Left cardiac atrium (tissue), 4 donors: ENCODE data around the gene PICK1. TPM values are rescaled to one million over a fixed set of nuclear protein-coding genes. Genes with fewer than 3 reads are reported as not detected.
"Not testable (repeated sequence)": the region's sequence is repeated elsewhere in the genome, so short reads cannot be mapped to it uniquely, and the experiment has no call there.

ENCODE experiments used
- ATAC-seq, 2 donors: fragments of 200-7000 bp; cut with Tn5 transposase; one replicate each; pipeline ENCODE4 v1.9.1; 2020; ENCODE audit warnings: mild to moderate bottlenecking in 2 of 2, moderate library complexity in 2 of 2
- DNase-seq: peaks from one replicate; pipeline ENCODE4 v3.0.0-alpha.2; 2020
- intact Hi-C, 2 donors: fragments of 100-400 bp; cut with DNase I; formaldehyde crosslinking; loops; one replicate each; pipeline versions ENCODE4 v1.14.1 to v1.15.1; 2022 to 2023
- total RNA-seq, 2 donors: library from RNA; stranded (reverse); fragmentation: NEBNext Ultra II Directional; extraction: Animal tissue kit (Norgen Biotek cat#: 25700); gene quantifications; one replicate each; pipeline ENCODE4 v1.2.1, GENCODE V29; 2021
- donor health status: DM: no; HTN: yes; CAD: no.
- donor health status: DM: no; HTN: yes; CAD: no; lungs with severe emphysema.
- donor health status: DM: yes; HTN: yes; CAD: no.
- donor health status: Dilated cardiomyopathy.

Gene PICK1
- total RNA-seq, 2 donors from 2014 or later: 19.4 to 21.0 TPM

- intact Hi-C loops: loop anchor here in 1 of 2 donors (10.0 kb wide), 1 partner anchor 53 kb away; the partner anchor contains the start of gene PICK1
- DNase-seq: no peak
- peak; percentile 15 to 69 for ATAC-seq
Observed at GRCh38 chr22:38107692-38108515, 50.7 kb downstream of the PICK1 start.

DNA sequence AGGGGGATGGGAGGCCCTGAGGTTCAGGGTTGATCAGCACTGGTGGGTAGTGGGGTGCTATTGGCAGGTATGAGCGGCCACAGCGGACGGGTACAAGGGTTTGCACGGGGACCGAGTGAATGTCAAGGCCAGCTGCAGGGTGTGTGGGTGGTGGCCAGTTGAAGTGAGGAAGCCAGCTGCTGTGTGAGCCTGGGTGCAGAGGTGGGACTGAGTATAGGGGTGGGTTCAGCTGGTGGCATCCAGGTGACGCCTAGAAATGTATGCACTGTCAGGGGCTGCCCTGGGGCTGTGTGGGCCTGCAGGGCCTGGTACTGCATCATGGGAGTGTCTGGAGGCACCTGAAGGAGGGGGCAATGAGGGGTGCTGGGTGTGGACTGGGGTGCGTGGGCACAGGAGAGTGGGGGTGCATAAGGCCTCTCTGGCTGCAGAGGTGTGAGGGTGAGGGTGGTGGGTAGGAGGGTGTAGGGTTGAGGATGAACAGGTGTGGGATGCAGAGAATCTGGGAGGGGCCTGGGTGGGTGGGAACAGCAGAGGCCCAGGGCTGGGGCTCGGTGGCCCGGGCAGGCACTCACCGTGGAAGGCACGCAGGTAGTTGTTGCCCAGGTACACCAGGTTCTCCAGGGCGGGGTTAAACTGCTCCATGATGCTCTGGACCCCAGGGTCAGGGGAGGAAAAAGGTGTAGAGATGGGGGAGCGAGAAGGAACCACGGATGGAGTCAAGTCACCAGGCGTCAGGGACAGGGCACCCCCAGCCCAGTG lies 51.5 kb downstream of the PICK1 start:
- intact Hi-C loops: loop anchor here in 1 of 2 donors (10.0 kb wide), 1 partner anchor 54 kb away; the partner anchor contains the start of gene PICK1
- DNase-seq (no peak), ATAC-seq (no peak)

DNA sequence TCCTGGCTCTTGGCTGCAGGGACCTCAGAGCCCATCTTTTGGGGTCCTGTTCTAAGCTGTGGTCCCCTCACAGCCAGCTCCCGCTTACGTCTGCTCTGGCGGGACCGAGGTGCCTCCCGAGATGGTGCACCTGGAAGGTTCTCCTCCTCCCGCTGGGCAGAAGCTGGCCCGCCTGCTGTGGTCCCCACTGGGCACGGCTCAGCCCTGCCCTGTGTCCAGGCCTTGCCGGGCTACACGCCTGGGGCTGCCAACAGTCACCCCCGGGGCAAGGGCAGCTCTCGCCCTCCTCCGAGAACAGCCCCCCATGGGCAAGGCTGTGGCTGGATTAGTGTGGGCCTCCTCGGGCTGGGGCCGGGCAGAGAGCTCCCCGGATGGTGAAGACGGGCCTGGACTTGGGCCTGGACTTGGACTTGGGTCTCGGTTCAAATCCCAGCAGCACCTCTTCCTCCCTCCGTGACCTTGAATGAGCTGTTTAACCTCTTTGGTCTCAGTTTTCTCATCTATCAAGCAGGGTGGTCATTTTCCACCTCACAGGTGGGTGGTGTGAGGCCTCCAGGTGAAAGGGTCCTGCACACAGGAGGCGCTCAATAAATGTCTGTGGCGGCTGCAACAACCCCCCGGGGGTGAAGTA lies 52.3 kb downstream of the PICK1 start:
- intact Hi-C loops: loop anchor here (10.0 kb wide), 5 partner anchors 55 to 195 kb away; partner anchors contain the start of genes MAFF (in 1 of the 2) and PICK1 (in 1 of the 2)
- no peak for DNase-seq
- no peak for ATAC-seq

GRCh38 chr22:38110008-38110862 lies 53.0 kb downstream of the PICK1 start, which contains the start of gene BAIAP2L2:
Gene BAIAP2L2 (minus strand): TSS chr22:38110684. CDS start chr22:38110525, 159 bp downstream.
- intact Hi-C loops: loop anchor here (10.0 kb wide), 4 partner anchors 55 to 195 kb away; partner anchors contain the start of gene MAFF (in 1 of the 2)
- ATAC-seq (no peak), DNase-seq (no peak)

- no peak for DNase-seq
- intact Hi-C loops: loop anchor here (10.0 kb wide), 4 partner anchors 54 to 194 kb away; partner anchors contain the start of gene MAFF (in 1 of the 2)
- ATAC-seq: no peak
Observed at GRCh38 chr22:38110863-38111852, 54.0 kb downstream of the PICK1 start.

GRCh38 chr22:38111925-38112355 lies 54.7 kb downstream of the PICK1 start:
- no peak for ATAC-seq
- no peak for DNase-seq
- intact Hi-C loops: loop anchor here (10.0 kb wide), 4 partner anchors 53 to 193 kb away; partner anchors contain the start of gene MAFF (in 1 of the 2)

GRCh38 chr22:38112381-38112780 lies 55.2 kb downstream of the PICK1 start:
- DNase-seq: no peak
- intact Hi-C loops: loop anchor here (10.0 kb wide), 4 partner anchors 52 to 192 kb away; partner anchors contain the start of gene MAFF (in 1 of the 2)
- ATAC-seq: no peak

DNA sequence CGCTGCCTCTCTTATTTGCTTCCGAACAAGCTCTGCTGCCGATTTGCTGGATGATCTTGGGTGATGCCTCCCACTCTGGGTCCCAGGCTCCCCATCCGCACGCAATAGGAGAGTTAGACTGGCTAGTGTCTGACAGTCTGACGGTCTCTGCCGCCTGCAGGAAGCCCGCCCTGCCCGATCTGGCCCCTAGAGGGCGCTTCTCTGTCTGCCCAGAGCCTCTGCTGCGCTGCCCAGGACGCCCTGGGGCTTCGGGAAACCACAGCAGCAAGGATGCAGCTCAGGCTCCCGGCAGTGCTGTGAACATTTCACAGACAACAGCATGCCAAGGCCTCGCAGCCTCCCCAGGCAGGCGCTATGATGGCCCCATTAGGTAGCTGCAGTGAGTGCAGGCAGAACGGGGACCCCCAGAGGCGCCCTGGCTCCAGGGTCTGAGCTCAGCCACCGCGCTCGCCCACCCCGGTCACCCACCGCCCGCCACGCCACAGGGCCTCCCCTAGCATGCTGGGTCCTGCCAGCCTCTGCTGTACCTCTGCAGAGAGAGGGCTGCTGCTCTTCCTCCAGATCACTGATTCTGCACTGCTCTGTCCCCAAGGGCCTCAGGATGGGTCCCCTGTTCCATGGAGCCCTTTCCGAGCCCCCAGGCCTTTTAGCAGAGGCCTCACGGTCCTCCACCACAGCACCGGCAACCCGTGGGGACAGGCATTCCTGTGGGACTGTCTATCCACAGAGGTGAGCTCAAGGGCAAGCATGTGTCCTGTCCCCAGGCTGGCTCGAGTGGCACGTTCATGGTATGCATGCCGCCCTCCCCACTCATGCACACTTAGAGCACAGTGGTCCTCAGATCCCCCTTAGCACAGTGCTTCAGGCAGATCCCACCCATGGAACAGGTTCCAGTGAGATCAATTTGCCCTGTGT lies 57.5 kb downstream of the PICK1 start:
- peak; percentile 93 to 95 for ATAC-seq
- DNase-seq: peak; percentile 88
- intact Hi-C loops: loop anchor here (10.0 kb wide), 4 partner anchors 50 to 190 kb away; partner anchors contain the start of gene MAFF (in 1 of the 2)

DNA sequence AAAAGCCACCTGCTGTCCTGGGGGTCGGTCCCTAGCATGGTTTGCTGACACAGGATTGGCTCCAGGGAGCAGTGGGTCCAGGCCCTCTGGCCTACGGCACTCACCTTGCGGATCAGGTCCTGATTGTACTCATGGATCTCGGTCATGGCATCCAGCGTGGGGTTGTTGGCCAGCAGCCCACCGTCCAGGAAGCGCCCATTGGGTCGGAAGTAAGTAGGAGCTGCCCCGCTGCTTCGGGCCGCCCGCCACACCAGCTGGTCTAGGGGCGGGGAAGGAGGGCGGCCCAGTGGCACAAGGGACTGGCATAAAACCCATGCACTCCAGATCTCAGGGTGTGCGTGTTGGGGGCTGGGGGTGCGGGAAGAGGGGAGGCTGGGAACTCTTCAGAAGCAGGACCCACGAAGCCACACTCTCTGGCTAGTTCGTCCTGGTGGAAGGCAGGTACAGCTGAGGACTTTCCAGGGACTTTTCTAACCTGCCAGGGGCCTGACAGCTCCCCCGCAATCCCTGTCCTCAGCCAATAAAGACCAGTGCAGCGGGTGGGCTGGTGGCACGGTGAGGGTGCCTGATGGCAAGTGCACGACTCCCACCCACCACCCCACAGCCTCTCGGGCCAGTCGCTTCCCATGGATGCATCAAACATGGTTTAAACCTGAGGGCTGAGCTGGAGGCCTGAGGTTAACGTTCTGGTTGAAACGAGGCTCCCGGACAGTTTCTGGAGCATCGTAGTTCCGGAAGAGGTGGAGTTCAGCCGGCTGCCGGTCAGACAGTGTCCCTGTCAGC lies 58.4 kb downstream of the PICK1 start:
- DNase-seq (no peak), ATAC-seq (no peak)
- intact Hi-C loops: loop anchor here (10.0 kb wide), 4 partner anchors 49 to 189 kb away; partner anchors contain the start of gene MAFF (in 1 of the 2)

GRCh38 chr22:38117556-38117955 lies 60.4 kb downstream of the PICK1 start:
- intact Hi-C loops: loop anchor here (10.0 kb wide), 4 partner anchors 47 to 187 kb away; partner anchors contain the start of gene MAFF (in 1 of the 2)
- not testable (repeated sequence) for DNase-seq, ATAC-seq

GRCh38 chr22:38118182-38118581 lies 61.0 kb downstream of the PICK1 start:
- ATAC-seq (no peak), DNase-seq (no peak)
- intact Hi-C loops: loop anchor here (10.0 kb wide), 4 partner anchors 47 to 187 kb away; partner anchors contain the start of gene MAFF (in 1 of the 2)

DNA sequence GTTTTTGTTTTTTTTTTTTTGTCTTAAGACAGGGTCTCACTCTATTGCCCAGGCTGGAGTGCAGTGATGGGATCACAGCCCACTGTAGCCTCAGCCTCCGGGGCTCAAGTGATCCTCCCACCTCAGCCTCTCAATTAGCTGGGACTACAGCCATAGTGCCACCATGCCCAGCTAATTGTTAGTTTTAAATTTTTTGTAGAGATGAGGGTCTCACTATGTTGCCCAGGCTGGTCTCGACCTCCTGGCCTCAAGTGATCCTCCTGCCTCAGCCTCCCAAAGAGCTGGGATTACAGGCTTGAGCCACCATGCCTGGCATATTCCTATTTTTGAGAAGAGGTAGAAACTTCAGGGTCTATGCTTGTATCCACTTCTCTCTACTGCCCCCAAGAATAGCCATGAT lies 61.5 kb downstream of the PICK1 start:
- DNase-seq, ATAC-seq: not testable (repeated sequence)
- intact Hi-C loops: loop anchor here (10.0 kb wide), 4 partner anchors 46 to 186 kb away; partner anchors contain the start of gene MAFF (in 1 of the 2)

DNA sequence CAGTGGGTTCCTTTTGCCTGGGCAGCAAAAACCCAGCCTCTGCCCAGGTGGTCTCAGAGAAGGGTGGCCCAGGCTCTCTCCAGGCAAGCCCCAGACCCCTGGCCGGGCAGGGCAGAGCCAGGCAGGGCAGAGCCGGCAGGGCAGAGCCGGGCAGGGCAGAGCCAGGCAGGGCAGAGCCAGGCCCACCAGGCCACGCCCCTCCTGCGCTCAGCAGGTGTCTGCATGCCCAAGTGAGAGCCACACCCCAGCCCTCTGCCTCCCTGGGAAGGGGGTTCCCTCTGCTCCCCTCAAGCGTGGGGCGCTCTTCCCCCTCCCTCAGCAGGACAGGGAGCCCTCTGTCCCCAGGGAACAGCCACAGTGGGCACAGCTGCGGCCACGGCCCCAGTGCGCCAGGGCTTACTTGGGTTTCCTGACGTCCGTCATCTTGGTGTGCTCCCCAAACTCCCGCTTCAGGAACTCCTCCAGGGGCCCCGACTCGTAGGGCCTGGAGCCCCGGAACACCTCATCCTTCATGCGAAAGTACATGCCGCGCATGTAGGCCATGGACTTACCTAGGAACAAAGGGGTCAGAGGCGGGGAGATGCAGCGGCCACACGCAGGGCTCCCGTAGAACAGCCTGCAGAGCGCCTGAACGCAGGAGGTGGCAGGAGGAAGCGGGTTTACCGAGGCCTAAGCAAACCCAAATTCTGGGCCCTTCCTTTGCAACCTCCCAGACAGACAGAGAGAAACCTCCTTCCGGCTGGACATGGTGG lies 63.3 kb downstream of the PICK1 start:
- intact Hi-C loops: no loop called here
- no peak for ATAC-seq
- DNase-seq: no peak

- intact Hi-C loops: no loop called here
- DNase-seq: no peak
- ATAC-seq: no peak
Observed at GRCh38 chr22:38122616-38123015, 65.4 kb downstream of the PICK1 start.
